GM23338 (cell line): ENCODE data around the gene BRCC3. TPM values are rescaled to one million over a fixed set of nuclear protein-coding genes. Genes with fewer than 3 reads are reported as not detected.
A peak's percentile ranks its signal among the peaks of the same experiment; 100 is the strongest.

Source experiments
- ATAC-seq: fragments of 200-7000 bp; cut with Tn5 transposase; 3 replicates; pipeline ENCODE4 v1.9.1; 2020
- DNase-seq: peaks from one replicate; pipeline ENCODE4 v3.0.0-alpha.2; 2015; ENCODE audit warnings: low spot score
- H2AFZ ChIP-seq: fragments of 200-600 bp; sonication (generic); 2 replicates; pipeline ENCODE4 v1.8.0; 2016; ENCODE audit warnings: antibody characterized with exemption, mild to moderate bottlenecking, moderate library complexity
- H3F3A ChIP-seq: fragments of 200-600 bp; sonication (generic); replicated peaks from 2 replicates; pipeline ENCODE4 v1.8.0; 2017; ENCODE audit warnings: antibody characterized with exemption, mixed run types, low read depth
- H3K27ac ChIP-seq: fragments of 200-600 bp; sonication (generic); 2 replicates; pipeline ENCODE4 v1.6.1; 2016; ENCODE audit warnings: low read depth
- H3K27me3 ChIP-seq: fragments of 200-600 bp; sonication (generic); 2 replicates; pipeline ENCODE4 v1.8.0; 2016; ENCODE audit warnings: mild to moderate bottlenecking, mixed run types, moderate library complexity; ENCODE audit not compliant: insufficient read depth
- H3K36me3 ChIP-seq: fragments of 200-600 bp; sonication (generic); 2 replicates; pipeline ENCODE4 v1.8.0; 2016; ENCODE audit warnings: mild to moderate bottlenecking; ENCODE audit not compliant: insufficient read depth
- H3K4me1 ChIP-seq: fragments of 200-600 bp; sonication (generic); 2 replicates; pipeline ENCODE4 v1.8.0; 2016; ENCODE audit warnings: mild to moderate bottlenecking, moderate library complexity; ENCODE audit not compliant: insufficient read depth
- H3K4me2 ChIP-seq: fragments of 200-600 bp; sonication (generic); 2 replicates; pipeline ENCODE4 v1.7.1; 2017; ENCODE audit warnings: mixed run types
- H3K4me3 ChIP-seq: fragments of 200-600 bp; sonication (generic); 2 replicates; pipeline ENCODE4 v1.6.1; 2016; ENCODE audit warnings: mixed run types
- H3K79me2 ChIP-seq: fragments of 200-600 bp; sonication (generic); replicated peaks from 2 replicates; pipeline ENCODE4 v1.8.0; 2017; ENCODE audit warnings: mild to moderate bottlenecking; ENCODE audit not compliant: insufficient read depth
- H3K9me2 ChIP-seq: fragments of 200-600 bp; sonication (generic); 2 replicates; pipeline ENCODE4 v1.8.0; 2017; ENCODE audit not compliant: insufficient read depth
- H4K20me1 ChIP-seq: fragments of 200-600 bp; sonication (generic); replicated peaks from 2 replicates; pipeline ENCODE4 v1.8.0; 2017; ENCODE audit warnings: mild to moderate bottlenecking; ENCODE audit not compliant: insufficient read depth
- H3K27ac Mint-ChIP-seq: 2 replicates; pipeline ENCODE4 v1.8.0; 2020; ENCODE audit warnings: inconsistent platforms, mild to moderate bottlenecking, moderate library complexity, mixed read lengths
- H3K27me3 Mint-ChIP-seq: 3 replicates; pipeline ENCODE4 v1.8.0; 2022; ENCODE audit warnings: low read depth, mild to moderate bottlenecking, moderate library complexity, mixed read lengths, inconsistent platforms; ENCODE audit not compliant: insufficient read depth, poor library complexity
- H3K36me3 Mint-ChIP-seq: 3 replicates; pipeline ENCODE4 v1.8.0; 2021; ENCODE audit warnings: low read depth, mild to moderate bottlenecking, inconsistent platforms, moderate library complexity, mixed read lengths
- H3K4me1 Mint-ChIP-seq: 3 replicates; pipeline ENCODE4 v1.8.0; 2020; ENCODE audit warnings: mild to moderate bottlenecking, inconsistent platforms, mixed read lengths
- H3K4me3 Mint-ChIP-seq: 3 replicates; pipeline ENCODE4 v1.8.0; 2021; ENCODE audit warnings: moderate library complexity, mild to moderate bottlenecking, inconsistent platforms, mixed read lengths
- H3K9me3 Mint-ChIP-seq: 3 replicates; pipeline ENCODE4 v1.8.0; 2020; ENCODE audit warnings: moderate library complexity, mild to moderate bottlenecking, inconsistent platforms, mixed read lengths
- CREB1 ChIP-seq: fragments of 250-450 bp; sonication (Bioruptor Pico); IDR thresholded peaks from 2 replicates; pipeline ENCODE4 v1.5.0; 2020; ENCODE audit warnings: low read depth, mild to moderate bottlenecking, moderate library complexity
- EZH2 ChIP-seq: fragments of 200-600 bp; sonication (generic); IDR thresholded peaks from one replicate; pipeline ENCODE4 v1.8.0; 2017; ENCODE audit warnings: antibody characterized with exemption, mild to moderate bottlenecking, low read depth; ENCODE audit not compliant: unreplicated experiment
- EZH2phosphoT487 ChIP-seq: fragments of 200-600 bp; sonication (generic); IDR thresholded peaks from one replicate; pipeline ENCODE4 v1.8.1; 2018; ENCODE audit warnings: antibody characterized with exemption; ENCODE audit not compliant: unreplicated experiment
- JUNB ChIP-seq: IDR thresholded peaks from one replicate; pipeline ENCODE4 v1.6.1; 2016; ENCODE audit warnings: antibody characterized with exemption; ENCODE audit not compliant: unreplicated experiment
- NANOG ChIP-seq: IDR thresholded peaks from 2 replicates; pipeline ENCODE4 v1.6.1; 2016; ENCODE audit warnings: antibody characterized with exemption, borderline replicate concordance
- POLR2AphosphoS5 ChIP-seq: IDR thresholded peaks from 2 replicates; pipeline ENCODE4 v1.6.1; 2016; ENCODE audit warnings: antibody characterized with exemption, low read depth
- STAT1 ChIP-seq: IDR thresholded peaks from one replicate; pipeline ENCODE4 v1.6.1; 2016; ENCODE audit warnings: antibody characterized with exemption; ENCODE audit not compliant: unreplicated experiment
- ZNF114 ChIP-seq: fragments of 250-450 bp; sonication (Bioruptor Pico); IDR thresholded peaks from 2 replicates; pipeline ENCODE4 v1.5.0; 2020; ENCODE audit warnings: mild to moderate bottlenecking, moderate library complexity
- ZNF331 ChIP-seq: fragments of 250-450 bp; sonication (Bioruptor Pico); IDR thresholded peaks from 2 replicates; pipeline ENCODE4 v1.5.0; 2020; ENCODE audit warnings: low read depth, mild to moderate bottlenecking, moderate library complexity
- polyA plus RNA-seq: library from polyadenylated mRNA; unstranded; fragments of >200 nt; fragmentation: Nextera tagmentation; extraction: Ambion mirVana; gene quantifications from 2 replicates; pipeline ENCODE4 v1.2.1, GENCODE V29; 2016
- total RNA-seq: library from RNA; depleted of rRNA; stranded (reverse); fragments of >200 nt; shearing (Covaris generic); gene quantifications from 2 replicates; pipeline ENCODE4 v1.2.3, GENCODE V29; 2014
- TF ChIP-seq, protein P1 (sequence below), 2 experiments: fragments of 200-600 bp in 1 of 2; sonication (generic) in 1 of 2; conservative IDR thresholded peaks; 2 replicates each; pipeline versions ENCODE4 v1.5.1 to v1.6.1; 2016 to 2017; ENCODE audit warnings: antibody characterized with exemption in 2 of 2, low read depth in 2 of 2, mild to moderate bottlenecking in 2 of 2, moderate library complexity in 1 of 2
- TF ChIP-seq, protein P2 (sequence below): IDR thresholded peaks from 2 replicates; pipeline ENCODE4 v1.6.1; 2016; ENCODE audit warnings: antibody characterized with exemption
- TF ChIP-seq, protein P3 (sequence below): IDR thresholded peaks from one replicate; pipeline ENCODE4 v1.6.1; 2018; ENCODE audit warnings: antibody characterized with exemption; ENCODE audit not compliant: unreplicated experiment
- TF ChIP-seq, protein P4 (sequence below): fragments of 250-450 bp; sonication (Bioruptor Pico); IDR thresholded peaks from 2 replicates; pipeline ENCODE4 v1.5.0; 2020; ENCODE audit warnings: mild to moderate bottlenecking, moderate library complexity

BRCC3 gene
- total and polyA plus RNA-seq, 2 experiments from 2014 or later: 18.4 to 26.7 TPM

DNA sequence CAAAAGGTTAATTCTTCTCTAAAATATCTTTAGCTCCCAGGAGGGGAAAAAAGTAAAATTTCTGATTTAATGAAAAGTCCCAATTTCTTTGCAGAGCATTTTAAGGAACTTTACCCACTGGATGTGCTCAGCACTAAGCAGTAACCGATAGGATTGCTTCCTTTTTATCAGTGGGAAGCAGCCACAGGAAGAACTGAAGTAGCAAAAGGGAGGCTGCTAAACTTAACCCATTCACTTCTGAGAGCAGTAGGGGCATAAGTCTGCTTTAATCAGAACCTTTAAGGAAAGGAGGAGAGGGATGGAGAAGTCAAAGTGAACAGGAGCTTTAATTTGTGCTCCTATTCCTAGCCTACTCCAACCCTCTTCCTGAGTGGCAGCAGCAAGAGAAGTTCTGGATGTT, 48.7 kb upstream of the BRCC3 start, which contains the start of gene F8:
F8 (minus strand) TSS at position 139 of the 400 bp plus-strand sequence. CDS start 171 bp downstream, outside the sequence.
- H3K4me3 Mint-ChIP-seq: no peak within 1 kb of the TSS
- no peak within 1 kb of the TSS for H3K27ac ChIP-seq
- ATAC-seq (no peak), DNase-seq (no peak)
- H3K4me3 ChIP-seq: no peak within 1 kb of the TSS
- no peaks in the 10 kb centered on the region for H4K20me1 ChIP-seq
- H3K9me2 ChIP-seq: no peaks in the 10 kb centered on the region
- H3K27me3 ChIP-seq: no peaks in the 10 kb centered on the region
- H2AFZ ChIP-seq: no peak within 1 kb of the TSS
- H3F3A ChIP-seq: no peaks in the 10 kb centered on the region
- H3K36me3 Mint-ChIP-seq: no peaks in the 10 kb centered on the region
- H3K27me3 Mint-ChIP-seq: peaks cover 5% of the 10 kb centered on the region
- H3K9me3 Mint-ChIP-seq: no peaks in the 10 kb centered on the region; the same call in 2 of the 3 replicates
- H3K79me2 ChIP-seq: peaks cover 4% of the 10 kb centered on the region; the same call in 1 of the 2 replicates
- no peaks in the 10 kb centered on the region for H3K4me1 ChIP-seq
- no peak within 1 kb of the TSS for H3K4me2 ChIP-seq
- H3K27ac Mint-ChIP-seq: 0 out of 2 replicates have a peak within 1 kb of the TSS, but pooled peaks have one; percentile 24
- H3K4me1 Mint-ChIP-seq: peaks cover 7% of the 10 kb centered on the region; the same call in 2 of the 3 replicates
- no peaks in the 10 kb centered on the region for H3K36me3 ChIP-seq
- TF ChIP-seq CREB1 (CRISPR knock-in tag) (no peak), ZNF331 (CRISPR knock-in tag) (no peak), NANOG (no peak), EZH2 (no peak), POLR2AphosphoS5 (no peak), JUNB (no peak), EZH2phosphoT487 (no peak), ZNF114 (CRISPR knock-in tag) (no peak), STAT1 (no peak)
- TF ChIP-seq, protein P1, sequence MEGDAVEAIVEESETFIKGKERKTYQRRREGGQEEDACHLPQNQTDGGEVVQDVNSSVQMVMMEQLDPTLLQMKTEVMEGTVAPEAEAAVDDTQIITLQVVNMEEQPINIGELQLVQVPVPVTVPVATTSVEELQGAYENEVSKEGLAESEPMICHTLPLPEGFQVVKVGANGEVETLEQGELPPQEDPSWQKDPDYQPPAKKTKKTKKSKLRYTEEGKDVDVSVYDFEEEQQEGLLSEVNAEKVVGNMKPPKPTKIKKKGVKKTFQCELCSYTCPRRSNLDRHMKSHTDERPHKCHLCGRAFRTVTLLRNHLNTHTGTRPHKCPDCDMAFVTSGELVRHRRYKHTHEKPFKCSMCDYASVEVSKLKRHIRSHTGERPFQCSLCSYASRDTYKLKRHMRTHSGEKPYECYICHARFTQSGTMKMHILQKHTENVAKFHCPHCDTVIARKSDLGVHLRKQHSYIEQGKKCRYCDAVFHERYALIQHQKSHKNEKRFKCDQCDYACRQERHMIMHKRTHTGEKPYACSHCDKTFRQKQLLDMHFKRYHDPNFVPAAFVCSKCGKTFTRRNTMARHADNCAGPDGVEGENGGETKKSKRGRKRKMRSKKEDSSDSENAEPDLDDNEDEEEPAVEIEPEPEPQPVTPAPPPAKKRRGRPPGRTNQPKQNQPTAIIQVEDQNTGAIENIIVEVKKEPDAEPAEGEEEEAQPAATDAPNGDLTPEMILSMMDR (conservative IDR thresholded peaks at IDR 0.05; ENCODE audit: low read depth in 2 of 2): no peak
- TF ChIP-seq, protein P2, sequence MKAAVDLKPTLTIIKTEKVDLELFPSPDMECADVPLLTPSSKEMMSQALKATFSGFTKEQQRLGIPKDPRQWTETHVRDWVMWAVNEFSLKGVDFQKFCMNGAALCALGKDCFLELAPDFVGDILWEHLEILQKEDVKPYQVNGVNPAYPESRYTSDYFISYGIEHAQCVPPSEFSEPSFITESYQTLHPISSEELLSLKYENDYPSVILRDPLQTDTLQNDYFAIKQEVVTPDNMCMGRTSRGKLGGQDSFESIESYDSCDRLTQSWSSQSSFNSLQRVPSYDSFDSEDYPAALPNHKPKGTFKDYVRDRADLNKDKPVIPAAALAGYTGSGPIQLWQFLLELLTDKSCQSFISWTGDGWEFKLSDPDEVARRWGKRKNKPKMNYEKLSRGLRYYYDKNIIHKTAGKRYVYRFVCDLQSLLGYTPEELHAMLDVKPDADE: no peak
- TF ChIP-seq, protein P3, sequence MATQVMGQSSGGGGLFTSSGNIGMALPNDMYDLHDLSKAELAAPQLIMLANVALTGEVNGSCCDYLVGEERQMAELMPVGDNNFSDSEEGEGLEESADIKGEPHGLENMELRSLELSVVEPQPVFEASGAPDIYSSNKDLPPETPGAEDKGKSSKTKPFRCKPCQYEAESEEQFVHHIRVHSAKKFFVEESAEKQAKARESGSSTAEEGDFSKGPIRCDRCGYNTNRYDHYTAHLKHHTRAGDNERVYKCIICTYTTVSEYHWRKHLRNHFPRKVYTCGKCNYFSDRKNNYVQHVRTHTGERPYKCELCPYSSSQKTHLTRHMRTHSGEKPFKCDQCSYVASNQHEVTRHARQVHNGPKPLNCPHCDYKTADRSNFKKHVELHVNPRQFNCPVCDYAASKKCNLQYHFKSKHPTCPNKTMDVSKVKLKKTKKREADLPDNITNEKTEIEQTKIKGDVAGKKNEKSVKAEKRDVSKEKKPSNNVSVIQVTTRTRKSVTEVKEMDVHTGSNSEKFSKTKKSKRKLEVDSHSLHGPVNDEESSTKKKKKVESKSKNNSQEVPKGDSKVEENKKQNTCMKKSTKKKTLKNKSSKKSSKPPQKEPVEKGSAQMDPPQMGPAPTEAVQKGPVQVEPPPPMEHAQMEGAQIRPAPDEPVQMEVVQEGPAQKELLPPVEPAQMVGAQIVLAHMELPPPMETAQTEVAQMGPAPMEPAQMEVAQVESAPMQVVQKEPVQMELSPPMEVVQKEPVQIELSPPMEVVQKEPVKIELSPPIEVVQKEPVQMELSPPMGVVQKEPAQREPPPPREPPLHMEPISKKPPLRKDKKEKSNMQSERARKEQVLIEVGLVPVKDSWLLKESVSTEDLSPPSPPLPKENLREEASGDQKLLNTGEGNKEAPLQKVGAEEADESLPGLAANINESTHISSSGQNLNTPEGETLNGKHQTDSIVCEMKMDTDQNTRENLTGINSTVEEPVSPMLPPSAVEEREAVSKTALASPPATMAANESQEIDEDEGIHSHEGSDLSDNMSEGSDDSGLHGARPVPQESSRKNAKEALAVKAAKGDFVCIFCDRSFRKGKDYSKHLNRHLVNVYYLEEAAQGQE: no peak
- TF ChIP-seq, protein P4, sequence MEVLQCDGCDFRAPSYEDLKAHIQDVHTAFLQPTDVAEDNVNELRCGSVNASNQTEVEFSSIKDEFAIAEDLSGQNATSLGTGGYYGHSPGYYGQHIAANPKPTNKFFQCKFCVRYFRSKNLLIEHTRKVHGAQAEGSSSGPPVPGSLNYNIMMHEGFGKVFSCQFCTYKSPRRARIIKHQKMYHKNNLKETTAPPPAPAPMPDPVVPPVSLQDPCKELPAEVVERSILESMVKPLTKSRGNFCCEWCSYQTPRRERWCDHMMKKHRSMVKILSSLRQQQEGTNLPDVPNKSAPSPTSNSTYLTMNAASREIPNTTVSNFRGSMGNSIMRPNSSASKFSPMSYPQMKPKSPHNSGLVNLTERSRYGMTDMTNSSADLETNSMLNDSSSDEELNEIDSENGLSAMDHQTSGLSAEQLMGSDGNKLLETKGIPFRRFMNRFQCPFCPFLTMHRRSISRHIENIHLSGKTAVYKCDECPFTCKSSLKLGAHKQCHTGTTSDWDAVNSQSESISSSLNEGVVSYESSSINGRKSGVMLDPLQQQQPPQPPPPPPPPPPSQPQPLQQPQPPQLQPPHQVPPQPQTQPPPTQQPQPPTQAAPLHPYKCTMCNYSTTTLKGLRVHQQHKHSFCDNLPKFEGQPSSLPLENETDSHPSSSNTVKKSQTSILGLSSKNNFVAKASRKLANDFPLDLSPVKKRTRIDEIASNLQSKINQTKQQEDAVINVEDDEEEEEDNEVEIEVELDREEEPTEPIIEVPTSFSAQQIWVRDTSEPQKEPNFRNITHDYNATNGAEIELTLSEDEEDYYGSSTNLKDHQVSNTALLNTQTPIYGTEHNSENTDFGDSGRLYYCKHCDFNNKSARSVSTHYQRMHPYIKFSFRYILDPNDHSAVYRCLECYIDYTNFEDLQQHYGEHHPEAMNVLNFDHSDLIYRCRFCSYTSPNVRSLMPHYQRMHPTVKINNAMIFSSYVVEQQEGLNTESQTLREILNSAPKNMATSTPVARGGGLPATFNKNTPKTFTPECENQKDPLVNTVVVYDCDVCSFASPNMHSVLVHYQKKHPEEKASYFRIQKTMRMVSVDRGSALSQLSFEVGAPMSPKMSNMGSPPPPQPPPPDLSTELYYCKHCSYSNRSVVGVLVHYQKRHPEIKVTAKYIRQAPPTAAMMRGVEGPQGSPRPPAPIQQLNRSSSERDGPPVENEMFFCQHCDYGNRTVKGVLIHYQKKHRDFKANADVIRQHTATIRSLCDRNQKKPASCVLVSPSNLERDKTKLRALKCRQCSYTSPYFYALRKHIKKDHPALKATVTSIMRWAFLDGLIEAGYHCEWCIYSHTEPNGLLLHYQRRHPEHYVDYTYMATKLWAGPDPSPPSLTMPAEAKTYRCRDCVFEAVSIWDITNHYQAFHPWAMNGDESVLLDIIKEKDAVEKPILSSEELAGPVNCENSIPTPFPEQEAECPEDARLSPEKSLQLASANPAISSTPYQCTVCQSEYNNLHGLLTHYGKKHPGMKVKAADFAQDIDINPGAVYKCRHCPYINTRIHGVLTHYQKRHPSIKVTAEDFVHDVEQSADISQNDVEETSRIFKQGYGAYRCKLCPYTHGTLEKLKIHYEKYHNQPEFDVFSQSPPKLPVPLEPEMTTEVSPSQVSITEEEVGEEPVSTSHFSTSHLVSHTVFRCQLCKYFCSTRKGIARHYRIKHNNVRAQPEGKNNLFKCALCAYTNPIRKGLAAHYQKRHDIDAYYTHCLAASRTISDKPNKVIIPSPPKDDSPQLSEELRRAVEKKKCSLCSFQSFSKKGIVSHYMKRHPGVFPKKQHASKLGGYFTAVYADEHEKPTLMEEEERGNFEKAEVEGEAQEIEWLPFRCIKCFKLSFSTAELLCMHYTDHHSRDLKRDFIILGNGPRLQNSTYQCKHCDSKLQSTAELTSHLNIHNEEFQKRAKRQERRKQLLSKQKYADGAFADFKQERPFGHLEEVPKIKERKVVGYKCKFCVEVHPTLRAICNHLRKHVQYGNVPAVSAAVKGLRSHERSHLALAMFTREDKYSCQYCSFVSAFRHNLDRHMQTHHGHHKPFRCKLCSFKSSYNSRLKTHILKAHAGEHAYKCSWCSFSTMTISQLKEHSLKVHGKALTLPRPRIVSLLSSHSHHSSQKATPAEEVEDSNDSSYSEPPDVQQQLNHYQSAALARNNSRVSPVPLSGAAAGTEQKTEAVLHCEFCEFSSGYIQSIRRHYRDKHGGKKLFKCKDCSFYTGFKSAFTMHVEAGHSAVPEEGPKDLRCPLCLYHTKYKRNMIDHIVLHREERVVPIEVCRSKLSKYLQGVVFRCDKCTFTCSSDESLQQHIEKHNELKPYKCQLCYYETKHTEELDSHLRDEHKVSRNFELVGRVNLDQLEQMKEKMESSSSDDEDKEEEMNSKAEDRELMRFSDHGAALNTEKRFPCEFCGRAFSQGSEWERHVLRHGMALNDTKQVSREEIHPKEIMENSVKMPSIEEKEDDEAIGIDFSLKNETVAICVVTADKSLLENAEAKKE: no peak
